ENCODE data around the gene EYS. TPM values are rescaled to one million over a fixed set of nuclear protein-coding genes. Genes with fewer than 3 reads are reported as not detected.

EYS gene
- polyA plus RNA-seq, 6 donors from 2014 or later: 0.06 to 0.18 (median 0.07) TPM; not detected in 1

GRCh38 chr6:64186592-64186991 is 1520.4 kb downstream of the EYS start:
- no peaks in the 10 kb centered on the region for H3K4me1 Mint-ChIP-seq
- H3K36me3 Mint-ChIP-seq: no peaks in the 10 kb centered on the region
- no peaks in the 10 kb centered on the region for H3K27me3 Mint-ChIP-seq
- no peak overlapping the region for H3K27ac Mint-ChIP-seq
- no peak for DNase-seq
- no peak overlapping the region for H3K4me3 Mint-ChIP-seq
- no peak for ATAC-seq (ENCODE audit: low read depth in 2 of 2)
- H3K9me3 Mint-ChIP-seq: peaks cover 0 to 10% (median 4%) of the 10 kb centered on the region in 7 donors

GRCh38 chr6:64185621-64186020 is 1521.4 kb downstream of the EYS start:
- Mint-ChIP-seq H3K9me3 (peaks cover 0 to 10% (median 4%) of the 10 kb centered on the region in 7 donors), H3K4me1 (no peaks in the 10 kb centered on the region), H3K36me3 (no peaks in the 10 kb centered on the region), H3K4me3 (no peak overlapping the region), H3K27me3 (no peaks in the 10 kb centered on the region), H3K27ac (no peak overlapping the region)
- DNase-seq (no peak), ATAC-seq (ENCODE audit: low read depth in 2 of 2) (no peak)

GRCh38 chr6:64175296-64175695 is 1531.7 kb downstream of the EYS start:
- ATAC-seq (ENCODE audit: low read depth in 2 of 2) (no peak), DNase-seq (no peak)
- Mint-ChIP-seq H3K4me3 (no peak overlapping the region), H3K36me3 (no peaks in the 10 kb centered on the region), H3K27ac (no peak overlapping the region), H3K27me3 (no peaks in the 10 kb centered on the region), H3K4me1 (no peaks in the 10 kb centered on the region), H3K9me3 (peaks cover 0 to 3% (median 2%) of the 10 kb centered on the region in 7 donors)

- no peak overlapping the region for H3K27ac Mint-ChIP-seq
- H3K36me3 Mint-ChIP-seq: no peaks in the 10 kb centered on the region
- ATAC-seq (ENCODE audit: low read depth in 2 of 2) (no peak), DNase-seq (no peak)
- peaks cover 0 to 12% (median 2%) of the 10 kb centered on the region in 7 donors for H3K9me3 Mint-ChIP-seq
- H3K27me3 Mint-ChIP-seq: no peaks in the 10 kb centered on the region
- H3K4me1 Mint-ChIP-seq: no peaks in the 10 kb centered on the region
- no peak overlapping the region for H3K4me3 Mint-ChIP-seq
Measured at GRCh38 chr6:64170316-64170715, 1536.7 kb downstream of the EYS start.

GRCh38 chr6:64160486-64160885 is 1546.5 kb downstream of the EYS start:
- no peak for ATAC-seq (ENCODE audit: low read depth in 2 of 2)
- H3K27ac Mint-ChIP-seq: no peak overlapping the region
- no peaks in the 10 kb centered on the region for H3K36me3 Mint-ChIP-seq
- H3K27me3 Mint-ChIP-seq: no peaks in the 10 kb centered on the region
- no peaks in the 10 kb centered on the region for H3K4me1 Mint-ChIP-seq
- no peak for DNase-seq
- peaks cover 0 to 6% (median 4%) of the 10 kb centered on the region in 7 donors for H3K9me3 Mint-ChIP-seq
- H3K4me3 Mint-ChIP-seq: no peak overlapping the region

- no peak overlapping the region for H3K4me3 Mint-ChIP-seq
- no peak for ATAC-seq (ENCODE audit: low read depth in 2 of 2)
- no peak overlapping the region for H3K27ac Mint-ChIP-seq
- no peaks in the 10 kb centered on the region for H3K36me3 Mint-ChIP-seq
- peaks cover 0 to 6% (median 5%) of the 10 kb centered on the region in 7 donors for H3K9me3 Mint-ChIP-seq
- no peaks in the 10 kb centered on the region for H3K4me1 Mint-ChIP-seq
- DNase-seq: no peak
- H3K27me3 Mint-ChIP-seq: no peaks in the 10 kb centered on the region
Measured at GRCh38 chr6:64155063-64155462, 1552.0 kb downstream of the EYS start.

- Mint-ChIP-seq H3K36me3 (no peaks in the 10 kb centered on the region), H3K4me1 (no peaks in the 10 kb centered on the region), H3K4me3 (no peak overlapping the region), H3K9me3 (peaks cover 0 to 5% (median 0%) of the 10 kb centered on the region in 7 donors), H3K27me3 (no peaks in the 10 kb centered on the region), H3K27ac (no peak overlapping the region)
- ATAC-seq (ENCODE audit: low read depth in 2 of 2) (no peak), DNase-seq (no peak)
Measured at GRCh38 chr6:64146876-64147275, 1560.2 kb downstream of the EYS start.

GRCh38 chr6:64146094-64146493 is 1560.9 kb downstream of the EYS start:
- Mint-ChIP-seq H3K4me3 (no peak overlapping the region), H3K27ac (no peak overlapping the region), H3K9me3 (peaks cover 0 to 5% (median 0%) of the 10 kb centered on the region in 7 donors), H3K4me1 (no peaks in the 10 kb centered on the region), H3K36me3 (no peaks in the 10 kb centered on the region), H3K27me3 (no peaks in the 10 kb centered on the region)
- ATAC-seq (ENCODE audit: low read depth in 2 of 2): no peak
- no peak for DNase-seq

GRCh38 chr6:64145658-64146057 is 1561.4 kb downstream of the EYS start:
- Mint-ChIP-seq H3K9me3 (peaks cover 0 to 5% (median 0%) of the 10 kb centered on the region in 7 donors), H3K4me1 (no peaks in the 10 kb centered on the region), H3K4me3 (no peak overlapping the region), H3K27me3 (no peaks in the 10 kb centered on the region), H3K27ac (no peak overlapping the region), H3K36me3 (no peaks in the 10 kb centered on the region)
- DNase-seq: no peak
- ATAC-seq (ENCODE audit: low read depth in 2 of 2): no peak

- Mint-ChIP-seq H3K4me3 (no peak overlapping the region), H3K36me3 (no peaks in the 10 kb centered on the region), H3K4me1 (no peaks in the 10 kb centered on the region), H3K9me3 (peaks cover 0 to 8% (median 2%) of the 10 kb centered on the region in 7 donors), H3K27ac (no peak overlapping the region), H3K27me3 (no peaks in the 10 kb centered on the region)
- DNase-seq (no peak), ATAC-seq (ENCODE audit: low read depth in 2 of 2) (no peak)
Measured at GRCh38 chr6:64143101-64143500, 1563.9 kb downstream of the EYS start.

GRCh38 chr6:64141680-64142079 is 1565.3 kb downstream of the EYS start:
- no peak for DNase-seq
- ATAC-seq (ENCODE audit: low read depth in 2 of 2): no peak
- no peak overlapping the region for H3K4me3 Mint-ChIP-seq
- peaks cover 0 to 13% (median 2%) of the 10 kb centered on the region in 7 donors for H3K9me3 Mint-ChIP-seq
- H3K36me3 Mint-ChIP-seq: no peaks in the 10 kb centered on the region
- H3K4me1 Mint-ChIP-seq: no peaks in the 10 kb centered on the region
- no peaks in the 10 kb centered on the region for H3K27me3 Mint-ChIP-seq
- H3K27ac Mint-ChIP-seq: no peak overlapping the region

- H3K27me3 Mint-ChIP-seq: no peaks in the 10 kb centered on the region
Measured at GRCh38 chr6:64128301-64129024, 1578.6 kb downstream of the EYS start.

GRCh38 chr6:64123761-64124633 is 1583.0 kb downstream of the EYS start:
- DNase-seq (no peak), ATAC-seq (ENCODE audit: low read depth in 2 of 2) (no peak)
- Mint-ChIP-seq H3K4me3 (no peak overlapping the region), H3K4me1 (no peaks in the 10 kb centered on the region), H3K9me3 (peaks cover 0 to 14% (median 4%) of the 10 kb centered on the region in 7 donors), H3K36me3 (no peaks in the 10 kb centered on the region), H3K27ac (no peak overlapping the region), H3K27me3 (no peaks in the 10 kb centered on the region)

More at GRCh38 chr6:64128301-64129024, 1578.6 kb downstream of the EYS start:
- no peak for DNase-seq
- no peak overlapping the region for H3K4me3 Mint-ChIP-seq
- ATAC-seq (ENCODE audit: low read depth in 2 of 2): no peak
- H3K4me1 Mint-ChIP-seq: no peaks in the 10 kb centered on the region
- peaks cover 0 to 19% (median 3%) of the 10 kb centered on the region in 7 donors for H3K9me3 Mint-ChIP-seq
- H3K27ac Mint-ChIP-seq: no peak overlapping the region
- H3K36me3 Mint-ChIP-seq: no peaks in the 10 kb centered on the region

All from naive B cell (primary cell).